ENCODE results near the gene PACRG.

The PACRG gene

DNA sequence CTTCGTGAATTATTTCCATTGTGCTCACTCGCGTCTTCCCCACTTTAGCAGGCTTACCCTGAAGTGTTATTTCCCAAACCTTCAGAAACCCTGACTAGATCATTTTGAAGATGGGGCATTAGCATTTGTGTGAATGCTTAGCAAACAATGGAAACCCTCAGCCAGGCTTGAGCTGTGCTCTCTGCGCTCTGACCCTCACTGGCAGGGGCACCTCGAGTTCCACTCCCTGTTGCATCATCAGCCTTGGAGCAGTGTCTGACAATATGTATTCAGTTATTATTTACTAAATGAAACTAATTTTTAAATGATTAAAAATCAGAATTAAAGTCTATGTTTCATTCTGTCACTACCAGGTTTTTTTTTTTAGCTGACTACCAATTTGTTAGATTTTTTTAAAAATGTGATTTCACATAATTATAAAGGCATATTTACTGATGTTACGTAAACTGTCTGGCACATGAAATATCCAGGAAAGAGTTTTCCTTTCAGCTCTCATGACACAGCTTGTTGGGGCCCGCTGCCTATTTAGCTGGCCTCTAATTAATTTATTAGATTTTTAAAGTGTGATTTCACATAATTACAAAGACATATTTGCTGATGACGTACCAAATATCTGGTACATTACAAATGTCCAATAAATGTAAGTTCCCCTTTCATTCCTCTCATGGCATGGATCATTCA is 155.2 kb downstream of the PACRG start:
- DNase-seq (ENCODE audit: low read depth): peak; percentile 32
- TF ChIP-seq, protein P1, sequence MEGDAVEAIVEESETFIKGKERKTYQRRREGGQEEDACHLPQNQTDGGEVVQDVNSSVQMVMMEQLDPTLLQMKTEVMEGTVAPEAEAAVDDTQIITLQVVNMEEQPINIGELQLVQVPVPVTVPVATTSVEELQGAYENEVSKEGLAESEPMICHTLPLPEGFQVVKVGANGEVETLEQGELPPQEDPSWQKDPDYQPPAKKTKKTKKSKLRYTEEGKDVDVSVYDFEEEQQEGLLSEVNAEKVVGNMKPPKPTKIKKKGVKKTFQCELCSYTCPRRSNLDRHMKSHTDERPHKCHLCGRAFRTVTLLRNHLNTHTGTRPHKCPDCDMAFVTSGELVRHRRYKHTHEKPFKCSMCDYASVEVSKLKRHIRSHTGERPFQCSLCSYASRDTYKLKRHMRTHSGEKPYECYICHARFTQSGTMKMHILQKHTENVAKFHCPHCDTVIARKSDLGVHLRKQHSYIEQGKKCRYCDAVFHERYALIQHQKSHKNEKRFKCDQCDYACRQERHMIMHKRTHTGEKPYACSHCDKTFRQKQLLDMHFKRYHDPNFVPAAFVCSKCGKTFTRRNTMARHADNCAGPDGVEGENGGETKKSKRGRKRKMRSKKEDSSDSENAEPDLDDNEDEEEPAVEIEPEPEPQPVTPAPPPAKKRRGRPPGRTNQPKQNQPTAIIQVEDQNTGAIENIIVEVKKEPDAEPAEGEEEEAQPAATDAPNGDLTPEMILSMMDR (IDR thresholded peaks at IDR 0.05; ENCODE audit: insufficient read depth, low read depth, low read length, missing control alignments): no peak
- H3K4me3 ChIP-seq (ENCODE audit: low read length): no peak overlapping the region

DNA sequence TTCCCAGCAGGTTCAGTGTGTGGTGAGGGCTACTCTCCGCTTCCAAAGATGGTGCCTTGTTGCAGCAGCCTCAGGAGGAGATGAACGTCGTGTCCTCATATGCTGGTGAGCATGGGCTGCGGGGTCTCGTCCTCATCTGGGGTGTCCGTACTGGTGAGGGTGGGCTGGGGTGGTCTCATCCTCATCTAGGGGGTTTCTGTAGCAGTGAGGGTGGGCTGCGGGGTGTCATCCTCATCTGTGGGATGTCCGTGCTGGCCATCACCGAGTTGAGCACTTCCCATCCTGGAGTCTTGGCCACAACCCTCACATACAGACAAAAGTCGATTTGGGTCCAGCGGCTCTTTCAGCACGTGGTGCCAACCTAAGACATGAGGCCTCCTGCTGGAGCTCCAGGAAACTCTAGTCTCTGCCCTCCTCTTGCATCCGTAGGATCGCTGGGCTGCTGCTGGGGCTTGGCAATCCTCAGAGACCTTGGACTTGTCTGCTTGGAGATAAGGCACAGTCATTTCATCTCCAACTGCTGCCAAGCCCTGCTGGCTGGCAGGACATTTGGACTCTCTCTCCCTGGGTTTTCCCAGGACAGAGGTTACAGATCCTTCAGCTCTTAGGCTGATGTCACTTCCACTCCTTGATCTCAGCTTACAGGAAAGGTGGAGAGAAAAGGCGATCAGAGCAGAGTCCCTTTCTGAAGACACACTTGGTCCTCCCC is 160.4 kb downstream of the PACRG start:
- TF ChIP-seq, protein P1 (IDR thresholded peaks at IDR 0.05; ENCODE audit: insufficient read depth, low read depth, low read length, missing control alignments): no peak
- H3K4me3 ChIP-seq (ENCODE audit: low read length): no peak overlapping the region
- DNase-seq (ENCODE audit: low read depth): no peak

DNA sequence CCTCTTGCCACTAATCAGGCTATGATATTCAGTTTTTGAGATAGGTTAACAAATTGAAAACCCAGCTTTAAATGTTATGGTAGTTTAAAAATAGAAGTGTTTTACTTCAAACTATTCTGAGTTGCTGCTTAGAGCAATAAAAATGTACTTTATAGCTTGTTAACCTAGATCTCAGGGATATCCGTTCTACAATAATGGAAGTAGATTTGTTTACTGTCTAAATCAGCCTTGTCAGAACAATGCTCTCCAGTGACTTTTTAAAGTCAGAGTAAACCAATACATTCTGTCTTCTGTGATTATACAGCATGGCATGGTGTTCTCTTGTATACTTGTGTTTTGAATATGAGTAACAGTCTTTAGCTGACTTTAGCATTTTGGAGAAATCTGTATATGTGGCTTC is 161.5 kb downstream of the PACRG start:
- no peak for DNase-seq (ENCODE audit: low read depth)
- no peak overlapping the region for H3K4me3 ChIP-seq (ENCODE audit: low read length)
- TF ChIP-seq, protein P1 (IDR thresholded peaks at IDR 0.05; ENCODE audit: insufficient read depth, low read depth, low read length, missing control alignments): no peak

DNA sequence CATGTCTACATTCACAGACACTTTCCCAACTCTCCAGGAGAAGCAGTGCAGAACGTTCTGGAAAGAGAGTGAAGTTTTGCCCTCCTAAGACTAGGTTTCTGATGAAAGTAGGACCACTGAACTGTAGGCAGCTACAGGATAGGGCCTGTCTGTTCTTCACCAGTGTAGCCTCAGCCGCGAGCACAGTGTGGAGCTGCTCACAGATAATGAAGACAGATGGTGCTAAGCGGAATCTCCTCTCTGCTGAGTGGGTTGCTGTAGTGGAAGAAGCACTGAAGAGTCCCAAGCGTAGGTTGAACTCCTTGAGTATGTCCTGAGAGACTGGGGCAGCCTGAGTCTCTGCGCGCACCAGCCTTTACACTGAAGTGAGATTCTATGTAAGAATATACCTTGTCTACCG is 170.2 kb downstream of the PACRG start:
- TF ChIP-seq, protein P1 (IDR thresholded peaks at IDR 0.05; ENCODE audit: insufficient read depth, low read depth, low read length, missing control alignments): no peak
- no peak overlapping the region for H3K4me3 ChIP-seq (ENCODE audit: low read length)

DNA sequence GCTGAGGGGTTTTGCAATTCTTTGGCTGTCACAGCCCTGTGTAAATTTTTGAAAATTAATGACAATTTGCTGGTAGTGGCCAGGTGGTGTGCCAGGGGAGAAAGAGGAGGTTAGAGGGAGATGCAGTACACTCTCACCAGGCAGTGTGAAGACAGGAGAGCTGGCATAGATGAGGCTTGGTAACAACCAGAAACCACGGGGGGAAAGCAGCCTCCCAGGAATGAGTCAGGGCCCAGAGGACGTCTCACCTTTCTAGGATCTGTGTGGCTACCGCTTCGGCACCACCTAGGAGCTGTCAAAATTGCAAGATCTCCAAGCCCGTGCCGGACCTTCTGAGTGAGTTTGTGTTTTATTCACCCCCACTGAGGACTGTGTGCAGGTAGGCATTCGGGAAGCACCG is 171.4 kb downstream of the PACRG start:
- DNase-seq (ENCODE audit: low read depth): no peak
- H3K4me3 ChIP-seq (ENCODE audit: low read length): no peak overlapping the region
- TF ChIP-seq, protein P1 (IDR thresholded peaks at IDR 0.05; ENCODE audit: insufficient read depth, low read depth, low read length, missing control alignments): no peak

More for the DNA sequence above, 170.2 kb downstream of the PACRG start:
- no peak for DNase-seq (ENCODE audit: low read depth)

DNA sequence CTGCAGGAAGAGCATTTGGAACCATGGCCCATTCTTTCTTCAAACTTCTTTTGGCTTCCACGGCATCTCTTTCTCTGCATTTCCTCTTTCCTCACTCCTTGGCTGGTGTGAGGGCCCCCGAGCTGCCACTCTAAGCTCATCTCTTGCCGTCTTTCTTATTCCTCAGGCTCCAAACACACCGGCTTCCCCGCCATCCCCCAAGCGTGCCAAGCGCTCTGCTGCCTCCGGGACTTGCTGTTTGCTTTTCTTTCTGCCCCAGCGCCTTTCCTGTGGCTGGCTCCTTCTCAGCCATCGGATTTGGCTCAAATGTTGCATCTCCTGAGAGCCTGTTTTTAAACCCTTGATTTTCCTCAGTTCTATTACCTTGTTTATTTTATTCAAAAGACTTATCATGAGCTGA is 172.7 kb downstream of the PACRG start:
- H3K4me3 ChIP-seq (ENCODE audit: low read length): no peak overlapping the region
- TF ChIP-seq, protein P1 (IDR thresholded peaks at IDR 0.05; ENCODE audit: insufficient read depth, low read depth, low read length, missing control alignments): no peak
- no peak for DNase-seq (ENCODE audit: low read depth)
